GM12878 (cell line): Measurements from ENCODE around the gene PARP8. TPM values are rescaled to one million over a fixed set of nuclear protein-coding genes. Genes with fewer than 3 reads are reported as not detected.

Experiments
- ATAC-seq: fragments of 200-7000 bp; cut with Tn5 transposase; 3 replicates; pipeline ENCODE4 v1.9.1; 2020; ENCODE audit warnings: mild to moderate bottlenecking, moderate library complexity
- BruUV-seq: library from RNA; stranded (reverse); fragments of 400-500 nt; replicated peaks from 2 replicates; lab custom pipeline; 2021; lab: Mats Ljungman, UMichigan
- CTCF ChIA-PET: fragments of 300-600 bp; sonication (Branson Sonifier 250); formaldehyde crosslinking; extraction: SDS; loops from one replicate; lab custom pipeline; 2021; ENCODE audit warnings: inconsistent platforms; lab: Yijun Ruan, JAX
- POLR2A ChIA-PET: fragments of 350-600 bp; formaldehyde crosslinking; extraction: SDS; loops from one replicate; lab custom pipeline; 2021; ENCODE audit warnings: inconsistent platforms; lab: Charles Lee
- RAD21 ChIA-PET: fragments of 300-600 bp; sonication (Branson Sonifier 250); formaldehyde crosslinking; loops from one replicate; lab custom pipeline; 2023; ENCODE audit warnings: antibody characterized with exemption; ENCODE audit not compliant: unreplicated experiment; lab: Charles Lee
- SMC1A ChIA-PET: fragments of 300-600 bp; sonication (Branson Sonifier 250); formaldehyde crosslinking; loops from one replicate; lab custom pipeline; 2023; ENCODE audit not compliant: unreplicated experiment, uncharacterized antibody; lab: Charles Lee
- DNase-seq: peaks from one replicate; pipeline ENCODE4 v3.0.0-alpha.2; 2011; ENCODE audit warnings: low read depth, low spot score
- FAIRE-seq: peaks from 3 replicates; lab custom pipeline; 2011; peaks lifted over from hg19 to GRCh38; lab: Jason Lieb, UNC
- H2AFZ ChIP-seq: 2 replicates; pipeline ENCODE4 v1.6.0; 2011; ENCODE audit warnings: low read depth, low read length, control low read depth; ENCODE audit not compliant: control insufficient read depth
- H3K27ac ChIP-seq: 2 replicates; pipeline ENCODE4 v1.5.1; 2011; ENCODE audit warnings: control low read depth; ENCODE audit not compliant: control insufficient read depth, insufficient read depth
- H3K27me3 ChIP-seq, 2 experiments: replicated peaks in 1 of 2; 2 replicates each; pipeline versions ENCODE4 v1.6.0 to v1.6.1; 2011; ENCODE audit warnings: low read length in 1 of 2; ENCODE audit not compliant: control insufficient read depth in 2 of 2, insufficient read depth in 2 of 2
- H3K36me3 ChIP-seq, 2 experiments: 2 replicates each; pipeline ENCODE4 v1.5.1; 2011; ENCODE audit warnings: low read length in 1 of 2; ENCODE audit not compliant: control insufficient read depth in 2 of 2, insufficient read depth in 2 of 2
- H3K4me1 ChIP-seq: 2 replicates; pipeline ENCODE4 v1.6.1; 2011; ENCODE audit warnings: mild to moderate bottlenecking, low read length, moderate library complexity, mixed read lengths; ENCODE audit not compliant: control insufficient read depth, insufficient read depth
- H3K4me2 ChIP-seq: 2 replicates; pipeline ENCODE4 v1.6.0; 2011; ENCODE audit warnings: control low read depth; ENCODE audit not compliant: control insufficient read depth, insufficient read depth
- H3K4me3 ChIP-seq: fragments of 200-600 bp; sonication (generic); 2 replicates; pipeline ENCODE4 v1.5.1; 2016
- H3K79me2 ChIP-seq: 2 replicates; pipeline ENCODE4 v1.6.0; 2011; ENCODE audit warnings: low read length; ENCODE audit not compliant: control insufficient read depth, insufficient read depth
- H3K9ac ChIP-seq: 2 replicates; pipeline ENCODE4 v1.8.0; 2011; ENCODE audit warnings: low read length, control low read depth, mixed read lengths; ENCODE audit not compliant: control insufficient read depth, insufficient read depth
- H3K9me3 ChIP-seq: replicated peaks from 3 replicates; pipeline ENCODE4 v1.5.1; 2011; ENCODE audit warnings: mild to moderate bottlenecking, low read length; ENCODE audit not compliant: control insufficient read depth, insufficient read depth
- H4K20me1 ChIP-seq: 2 replicates; pipeline ENCODE4 v1.6.0; 2011; ENCODE audit not compliant: control insufficient read depth, insufficient read depth
- BCL3 ChIP-seq: IDR thresholded peaks from 2 replicates; pipeline ENCODE4 v1.6.1; 2011; ENCODE audit warnings: borderline replicate concordance, low read depth, mild to moderate bottlenecking, moderate library complexity, low read length; ENCODE audit not compliant: insufficient read depth, poor library complexity, severe bottlenecking
- BHLHE40 ChIP-seq, 2 experiments: fragments of 450-650 bp in 1 of 2; IDR thresholded peaks; 2 replicates each; pipeline ENCODE4 v1.6.1; 2011 to 2017; ENCODE audit warnings: low read depth in 2 of 2, borderline replicate concordance in 1 of 2, improper control_type of control experiment in 1 of 2, low read length in 1 of 2, mild to moderate bottlenecking in 1 of 2
- CBFB ChIP-seq: IDR thresholded peaks from 2 replicates; pipeline ENCODE4 v1.6.1; 2016; ENCODE audit warnings: antibody characterized with exemption, low read depth
- CREM ChIP-seq: IDR thresholded peaks from 2 replicates; pipeline ENCODE4 v1.6.1; 2014; ENCODE audit warnings: antibody characterized with exemption, low read depth
- IRF4 ChIP-seq: IDR thresholded peaks from 2 replicates; pipeline ENCODE4 v1.6.1; 2011; ENCODE audit warnings: low read depth, low read length
- JUNB ChIP-seq: IDR thresholded peaks from 2 replicates; pipeline ENCODE4 v1.6.1; 2016; ENCODE audit warnings: antibody characterized with exemption, mild to moderate bottlenecking
- KLF5 ChIP-seq: fragments of 450-650 bp; IDR thresholded peaks from 2 replicates; pipeline ENCODE4 v1.6.1; 2014; ENCODE audit warnings: mild to moderate bottlenecking; ENCODE audit not compliant: partially characterized antibody
- MYB ChIP-seq: fragments of 150-350 bp; IDR thresholded peaks from 2 replicates; pipeline ENCODE4 v1.6.1; 2014; ENCODE audit warnings: mild to moderate bottlenecking, low read depth, low read length, borderline replicate concordance
- NRF1 ChIP-seq: conservative IDR thresholded peaks from 2 replicates; pipeline ENCODE4 v1.6.1; 2011; ENCODE audit warnings: mild to moderate bottlenecking, low read depth, low read length, improper control_type of control experiment
- SMAD1 ChIP-seq: fragments of 450-650 bp; IDR thresholded peaks from 2 replicates; pipeline ENCODE4 v1.6.1; 2018; ENCODE audit warnings: mild to moderate bottlenecking, low read depth; ENCODE audit not compliant: partially characterized antibody
- SMARCA5 ChIP-seq: fragments of 450-650 bp; IDR thresholded peaks from 2 replicates; pipeline ENCODE4 v1.6.1; 2017; ENCODE audit warnings: mild to moderate bottlenecking
- TBL1XR1 ChIP-seq: IDR thresholded peaks from 2 replicates; pipeline ENCODE4 v1.6.1; 2012; ENCODE audit warnings: low read depth, low read length, improper control_type of control experiment
- TCF12 ChIP-seq: IDR thresholded peaks from 2 replicates; pipeline ENCODE4 v1.6.1; 2011; ENCODE audit warnings: low read depth, mild to moderate bottlenecking, low read length
- USF1 ChIP-seq: IDR thresholded peaks from 2 replicates; pipeline ENCODE4 v1.6.1; 2011; ENCODE audit warnings: borderline replicate concordance, low read depth, mild to moderate bottlenecking, moderate library complexity, mixed read lengths, low read length; ENCODE audit not compliant: insufficient read depth; ENCODE audit errors: extremely low read length
- YY1 ChIP-seq: IDR thresholded peaks from 2 replicates; pipeline ENCODE4 v1.6.1; 2011; ENCODE audit warnings: low read depth, mild to moderate bottlenecking, low read length
- ZNF207 ChIP-seq: fragments of 450-650 bp; IDR thresholded peaks from 2 replicates; pipeline ENCODE4 v1.6.1; 2014; ENCODE audit warnings: antibody characterized with exemption, mild to moderate bottlenecking, borderline replicate concordance
- ZZZ3 ChIP-seq: IDR thresholded peaks from 2 replicates; pipeline ENCODE4 v1.6.1; 2011; ENCODE audit warnings: low read depth; ENCODE audit not compliant: control insufficient read depth, insufficient read length
- WGBS: methylation state at CpG from one replicate; pipeline ENCODE4 v1.1.6; 2016; ENCODE audit warnings: low lambda C conversion rate; ENCODE audit not compliant: insufficient replicate concordance, insufficient coverage; ENCODE audit errors: missing lambda C conversion rate; 5-methylcytosine and 5-hydroxymethylcytosine counted together
- in situ Hi-C: fragments of 300-500 bp; cut with MboI; formaldehyde crosslinking; loops from 9 replicates; pipeline ENCODE4 v1.14.3; 2018; ENCODE audit warnings: mixed read lengths
- intact Hi-C: fragments of 100-400 bp; cut with micrococcal nuclease; formaldehyde crosslinking; loops from one replicate; pipeline ENCODE4 v1.14.2; 2022; ENCODE audit not compliant: unreplicated experiment
- polyA plus RNA-seq, 11 experiments: library from polyadenylated mRNA; depleted of rRNA in 4 of 11; unstranded in 6 of 11; stranded (reverse) in 5 of 11; fragments of >200 nt; fragmentation: Nextera tagmentation in 4 of 11; fragmentation: Illumina TruSeq in 1 of 11; extraction: Ambion mirVana in 4 of 11; extraction: Trizol in 1 of 11; gene quantifications; 1 replicate in 1 of 11; 2 replicates in 10 of 11; pipeline versions ENCODE4 v1.2.1 to v1.2.3, GENCODE V29; 2011 to 2016; ENCODE audit warnings: inconsistent platforms in 2 of 11, missing spikeins in 2 of 11, low read depth in 1 of 11
- total RNA-seq, 4 experiments: library from RNA; depleted of rRNA in 3 of 4; stranded (reverse); fragments of >200 nt in 3 of 4; fragmentation: Illumina TruSeq in 1 of 4; extraction: Trizol in 1 of 4; gene quantifications; 2 replicates each; pipeline versions ENCODE4 v1.2.1 to v1.2.3, GENCODE V29; 2013 to 2021

The PARP8 gene
- total and polyA plus RNA-seq, 10 of the 15 experiments (the other 5 are each of a cell fraction or from before 2014, with no cell fraction given): 9.1 to 65.2 (median 20.6) TPM

GRCh38 chr5:50867140-50867539 lies 200.7 kb downstream of the PARP8 start:
- FAIRE-seq (no peak), DNase-seq (no peak), ATAC-seq (no peak)
- intact Hi-C loops (no loop called here), in situ Hi-C loops (no loop called here)
- Histone ChIP-seq H3K4me3 (no peak overlapping the region), H4K20me1 (no peaks in the 10 kb centered on the region), H3K4me2 (no peak overlapping the region), H3K27me3 (no peaks in the 10 kb centered on the region), H3K27ac (no peak overlapping the region), H3K36me3 (no peaks in the 10 kb centered on the region), H3K9ac (no peak overlapping the region), H3K9me3 (no peaks in the 10 kb centered on the region), H2AFZ (no peak overlapping the region), H3K79me2 (no peaks in the 10 kb centered on the region), H3K4me1 (no peaks in the 10 kb centered on the region)
- ChIA-PET CTCF (no interaction called here), RAD21 (no interaction called here), SMC1A (no interaction called here), POLR2A (no interaction called here)
- no peak for TF ChIP-seq TBL1XR1
- BruUV-seq: no TSS peak
- 54% methylated on average over 3 of the region's 3 CpGs for WGBS

- Histone ChIP-seq H3K4me2 (no peak overlapping the region), H4K20me1 (no peaks in the 10 kb centered on the region), H3K36me3 (no peaks in the 10 kb centered on the region), H3K9me3 (no peaks in the 10 kb centered on the region), H3K27me3 (no peaks in the 10 kb centered on the region), H3K4me1 (no peaks in the 10 kb centered on the region), H3K4me3 (no peak overlapping the region), H3K9ac (no peak overlapping the region), H3K27ac (no peak overlapping the region), H3K79me2 (no peaks in the 10 kb centered on the region), H2AFZ (no peak overlapping the region)
- WGBS: 0% methylated on average over 2 of the region's 2 CpGs
- ChIA-PET CTCF (no interaction called here), POLR2A (no interaction called here), SMC1A (no interaction called here), RAD21 (no interaction called here)
- no TSS peak for BruUV-seq
- ATAC-seq (no peak), FAIRE-seq (no peak), DNase-seq (no peak)
- intact Hi-C loops: no loop called here
- in situ Hi-C loops: no loop called here
- no peak for TF ChIP-seq TCF12
- no peak for TF ChIP-seq CBFB
- no peak for TF ChIP-seq BCL3
- peak; percentile 13 for TF ChIP-seq USF1
- no peak for TF ChIP-seq YY1
- no peak for TF ChIP-seq SMAD1
- TF ChIP-seq IRF4: no peak
- TF ChIP-seq JUNB: no peak
- TF ChIP-seq KLF5: no peak
- no peak for TF ChIP-seq CREM
- no peak for TF ChIP-seq ZNF207
- TF ChIP-seq NRF1: no peak
- no peak for TF ChIP-seq SMARCA5
- no peak for TF ChIP-seq MYB
- TF ChIP-seq BHLHE40 (IDR thresholded peaks at IDR 0.05; ENCODE audit: borderline replicate concordance in 1 of 2, low read depth in 2 of 2, low read length in 1 of 2): peak in 1 of 2 experiments; percentile 10; a peak in 1 of 4 replicates
- TF ChIP-seq ZZZ3: no peak
Measured at GRCh38 chr5:50873595-50874277, 207.3 kb downstream of the PARP8 start.
